ENCODE measurements around the gene CCDC126. TPM values are rescaled to one million over a fixed set of nuclear protein-coding genes. Genes with fewer than 3 reads are reported as not detected.

CCDC126 gene
- total and polyA plus RNA-seq, 9 of the 15 experiments (the other 6 are each of a cell fraction or from before 2014, with no cell fraction given): 3.0 to 16.2 (median 5.2) TPM

DNA sequence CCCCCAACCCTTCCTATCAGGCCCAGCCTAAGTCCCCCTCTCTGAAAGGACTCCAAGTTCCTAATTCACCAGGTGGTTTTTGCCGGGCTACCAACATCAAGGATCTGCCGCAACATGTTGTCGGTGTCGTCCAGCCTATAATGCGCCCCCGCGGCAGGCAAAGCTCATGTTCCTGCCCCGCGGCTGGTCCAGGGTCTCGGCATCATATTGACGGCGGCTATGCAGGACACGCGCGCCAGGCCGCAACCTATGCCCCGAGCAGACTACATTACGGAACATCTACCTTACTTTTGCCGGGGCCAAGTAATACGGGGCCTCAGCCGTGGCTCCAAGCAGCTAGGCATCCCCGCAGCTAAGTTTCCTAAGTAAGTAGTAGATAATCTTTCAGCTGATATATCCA, 58.3 kb downstream of the CCDC126 start:
- ChIA-PET CTCF (ENCODE audit: low intra/inter-chr PET ratio) (no interaction called here), POLR2A (no interaction called here)
- Histone ChIP-seq H3K4me2 (ENCODE audit: insufficient read depth, low read length) (no peak overlapping the region), H3K9me1 (ENCODE audit: control insufficient read depth, insufficient read depth, low read length) (no peaks in the 10 kb centered on the region), H3K36me3 (ENCODE audit: control insufficient read depth, insufficient read depth, low read length) (no peaks in the 10 kb centered on the region), H3K79me2 (ENCODE audit: control insufficient read depth, insufficient read depth, low read length) (no peaks in the 10 kb centered on the region), H3K4me1 (replicated peaks in 1 of 2; ENCODE audit: control insufficient read depth in 2 of 2, insufficient read depth in 2 of 2, low read length in 2 of 2) (peaks cover 0 to 2% of the 10 kb centered on the region in 2 experiments; a peak in 1 of 5 replicates), H3K9ac (ENCODE audit: insufficient read depth in 1 of 2, low read depth in 2 of 2, low read length in 2 of 2) (no peak overlapping the region), H3K9me3 (replicated peaks; ENCODE audit: control insufficient read depth, insufficient read depth, low read depth, low read length) (peaks cover 9% of the 10 kb centered on the region), H2AFZ (ENCODE audit: low read depth, low read length) (no peak overlapping the region), H3K27me3 (ENCODE audit: control insufficient read depth in 2 of 2, insufficient read depth in 2 of 2, low read length in 2 of 2) (peaks cover 0 to 4% of the 10 kb centered on the region in 2 experiments; a peak in 1 of 5 replicates), H3K27ac (ENCODE audit: extremely low read depth, low read depth, low read length) (no peak overlapping the region), H4K20me1 (replicated peaks; ENCODE audit: control insufficient read depth, insufficient read depth, low read length) (no peaks in the 10 kb centered on the region), H3K4me3 (no peak overlapping the region)
- FAIRE-seq (no peak), ATAC-seq (no peak), DNase-seq (ENCODE audit: extremely low read depth in 1 of 4, low spot score in 3 of 4) (no peak)
- intact Hi-C loops (cut with micrococcal nuclease): no loop called here
- no TSS peak for BruUV-seq (replicated peaks)
- whole genome bisulfite sequencing (ENCODE audit: insufficient coverage, low coverage, missing lambda C conversion rate): 17% methylated on average over 22 of the region's 22 CpGs
- in situ Hi-C loops (cut with MboI): no loop called here
- TF ChIP-seq NFRKB (IDR thresholded peaks at IDR 0.05; ENCODE audit: low read depth) (no peak), SRSF9 (IDR thresholded peaks at IDR 0.05; ENCODE audit: borderline replicate concordance, low read depth, low read length) (no peak), FOS (IDR thresholded peaks at IDR 0.05; ENCODE audit: extremely low read depth, insufficient read length) (no peak), ZNF512 (tag; IDR thresholded peaks at IDR 0.05) (no peak), RFX7 (CRISPR knock-in tag; IDR thresholded peaks at IDR 0.05) (no peak), ARID1B (IDR thresholded peaks at IDR 0.05) (no peak), RERE (CRISPR knock-in tag; IDR thresholded peaks at IDR 0.05; ENCODE audit: borderline replicate concordance) (no peak), CTCF (IDR thresholded peaks at IDR 0.05 in 2 of 3, conservative IDR thresholded peaks at IDR 0.05 in 1 of 3; ENCODE audit: insufficient read depth in 2 of 3, low read depth in 1 of 3, low read length in 3 of 3) (no peak), SOX6 (IDR thresholded peaks at IDR 0.05) (no peak), THAP7 (CRISPR knock-in tag; IDR thresholded peaks at IDR 0.05) (no peak), ZNF76 (CRISPR knock-in tag; IDR thresholded peaks at IDR 0.05; ENCODE audit: borderline replicate concordance) (no peak), ZSCAN29 (IDR thresholded peaks at IDR 0.05) (no peak)
- TF ChIP-seq, protein P1, sequence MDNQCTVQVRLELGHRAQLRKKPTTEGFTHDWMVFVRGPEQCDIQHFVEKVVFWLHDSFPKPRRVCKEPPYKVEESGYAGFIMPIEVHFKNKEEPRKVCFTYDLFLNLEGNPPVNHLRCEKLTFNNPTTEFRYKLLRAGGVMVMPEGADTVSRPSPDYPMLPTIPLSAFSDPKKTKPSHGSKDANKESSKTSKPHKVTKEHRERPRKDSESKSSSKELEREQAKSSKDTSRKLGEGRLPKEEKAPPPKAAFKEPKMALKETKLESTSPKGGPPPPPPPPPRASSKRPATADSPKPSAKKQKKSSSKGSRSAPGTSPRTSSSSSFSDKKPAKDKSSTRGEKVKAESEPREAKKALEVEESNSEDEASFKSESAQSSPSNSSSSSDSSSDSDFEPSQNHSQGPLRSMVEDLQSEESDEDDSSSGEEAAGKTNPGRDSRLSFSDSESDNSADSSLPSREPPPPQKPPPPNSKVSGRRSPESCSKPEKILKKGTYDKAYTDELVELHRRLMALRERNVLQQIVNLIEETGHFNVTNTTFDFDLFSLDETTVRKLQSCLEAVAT (IDR thresholded peaks at IDR 0.05): no peak
